AG04449 (cell line): ENCODE results near the gene PRR11.

Source experiments
- CTCF ChIA-PET: fragments of 350-600 bp; formaldehyde crosslinking; extraction: SDS; loops from one replicate; lab custom pipeline; 2021; ENCODE audit warnings: antibody characterized with exemption; lab: Yijun Ruan, JAX
- POLR2A ChIA-PET: fragments of 400-600, 350-600 bp; formaldehyde crosslinking; extraction: SDS; loops from one replicate; lab custom pipeline; 2020; ENCODE audit warnings: antibody characterized with exemption, inconsistent platforms; lab: Yijun Ruan, JAX
- DNase-seq: peaks from one replicate; pipeline ENCODE4 v3.0.0-alpha.2; 2010; ENCODE audit warnings: low read depth, low spot score
- H3K4me3 ChIP-seq: 2 replicates; pipeline ENCODE4 v1.5.1; 2011; ENCODE audit warnings: low read depth, mild to moderate bottlenecking, control low read depth, low read length
- CTCF ChIP-seq: IDR thresholded peaks from one replicate; pipeline ENCODE4 v1.5.1; 2011; ENCODE audit warnings: mild to moderate bottlenecking, moderate library complexity, low read length, control low read depth, inconsistent platforms; ENCODE audit not compliant: insufficient read depth; ENCODE audit errors: missing control alignments

Gene PRR11

DNA sequence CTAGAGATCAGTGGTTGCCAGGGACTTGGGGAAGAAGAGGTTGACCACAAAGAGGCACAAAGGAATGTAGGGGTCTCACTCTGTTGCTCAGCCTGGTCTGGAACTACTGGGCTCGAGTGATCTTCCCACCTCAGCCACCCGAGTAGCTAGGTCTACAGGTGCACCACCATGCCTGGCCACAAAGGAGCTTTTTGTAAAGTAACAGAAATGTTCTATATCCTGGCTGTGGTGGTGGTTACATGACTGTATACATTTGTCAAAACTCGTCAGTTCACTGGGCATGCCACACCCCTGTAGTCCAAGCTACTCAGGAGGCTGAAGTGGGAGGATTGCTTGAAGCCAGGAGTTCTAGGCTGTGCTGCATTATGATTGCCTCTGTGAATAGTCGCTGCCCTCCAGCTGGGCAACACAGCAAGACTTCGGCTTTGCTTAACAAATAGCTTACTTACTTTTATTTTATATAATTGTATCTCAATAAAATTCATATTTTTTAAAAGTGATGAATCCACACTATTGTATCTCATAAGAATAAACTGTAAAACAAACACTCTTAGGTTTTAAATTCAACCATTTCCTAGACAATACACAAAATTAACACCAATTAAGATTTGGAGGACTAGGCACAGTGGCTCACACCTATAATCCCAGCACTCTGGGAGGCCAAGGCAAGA lies 5.6 kb upstream of the PRR11 start:
- POLR2A ChIA-PET: no interaction called here
- no peak overlapping the region for H3K4me3 ChIP-seq
- no peak for DNase-seq
- TF ChIP-seq CTCF: no peak
- CTCF ChIA-PET: no interaction called here

GRCh38 chr17:59151006-59151405 lies 4.5 kb upstream of the PRR11 start:
- DNase-seq: no peak
- H3K4me3 ChIP-seq: no peak overlapping the region
- CTCF ChIA-PET: no interaction called here
- TF ChIP-seq CTCF: no peak
- POLR2A ChIA-PET: no interaction called here

- no peak for TF ChIP-seq CTCF
- CTCF ChIA-PET: interaction anchor here (0.9 kb wide), 1 partner anchor 40 kb away, joined by 3 read pairs; no protein-coding TSS in a partner anchor
- H3K4me3 ChIP-seq: peak overlapping the region; percentile 6; the same call in 1 of the 2 replicates
- no peak for DNase-seq
- POLR2A ChIA-PET: no interaction called here
Measured at GRCh38 chr17:59151591-59151990, 4.0 kb upstream of the PRR11 start.

DNA sequence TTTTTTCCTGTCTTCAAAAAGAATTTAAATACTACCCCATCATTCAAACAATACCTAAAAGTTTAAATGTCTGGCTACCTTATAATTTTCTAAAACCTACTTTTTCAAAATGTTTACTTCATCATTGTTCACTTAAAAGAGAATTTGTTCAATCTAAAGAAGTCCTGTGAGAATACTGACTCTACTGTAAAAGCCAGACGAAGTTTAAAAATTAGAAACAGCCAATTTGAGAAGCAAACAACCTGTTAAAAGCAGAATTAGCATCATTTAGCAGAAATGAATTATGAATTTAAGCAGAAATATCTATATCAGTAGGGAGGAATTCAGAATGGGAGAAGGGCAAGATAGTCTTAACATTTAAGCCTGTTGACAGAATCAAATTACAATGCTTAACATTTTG lies 2.6 kb upstream of the PRR11 start:
- POLR2A ChIA-PET: no interaction called here
- TF ChIP-seq CTCF: no peak
- DNase-seq: no peak
- CTCF ChIA-PET: no interaction called here
- H3K4me3 ChIP-seq: peak overlapping the region; percentile 88; the same call in 1 of the 2 replicates

DNA sequence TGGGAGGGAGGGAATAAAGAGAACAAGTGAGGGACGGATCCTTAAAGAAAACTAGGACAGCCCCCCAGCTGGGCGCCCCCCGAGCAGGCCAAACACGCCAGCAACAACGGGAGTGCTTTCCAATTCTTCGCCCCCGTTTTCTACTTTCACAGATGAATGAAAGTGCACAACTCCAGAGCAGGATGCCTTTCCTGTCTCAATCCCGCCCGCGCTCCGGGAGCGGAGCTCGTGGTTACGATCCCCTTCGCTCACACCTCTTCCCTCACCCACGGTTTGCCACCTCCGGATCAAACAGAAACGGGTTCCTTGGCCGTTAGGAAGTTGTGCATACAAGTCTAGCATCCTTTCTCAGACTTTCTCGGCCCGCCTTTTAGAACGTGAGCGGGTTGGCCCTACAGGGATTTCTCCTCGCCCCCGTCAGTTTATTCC lies 1.2 kb upstream of the PRR11 start:
- ChIA-PET POLR2A (interaction anchor here (1.3 to 2.0 kb wide), 2 partner anchors 8 to 48 kb away, joined by 5 to 6 read pairs; partner anchors contain the start of gene TRIM37), CTCF (interaction anchor here (3.6 kb wide), 1 partner anchor 12 kb away, joined by 19 read pairs; no protein-coding TSS in a partner anchor)
- DNase-seq: no peak
- H3K4me3 ChIP-seq: peak overlapping the region; percentile 88
- TF ChIP-seq CTCF: no peak

GRCh38 chr17:59154721-59155438 lies 666 bp upstream of the PRR11 start, which contains the start of gene SKA2:
Gene SKA2 (minus strand): TSS chr17:59155186. CDS start chr17:59155163, 23 bp downstream.
- no peak for DNase-seq
- TF ChIP-seq CTCF: no peak
- POLR2A ChIA-PET: interaction anchor here (0.6 to 2.0 kb wide), 5 partner anchors 9 to 465 kb away, joined by 3 to 6 read pairs (median 3); partner anchors contain the start of genes CLTC and TRIM37
- CTCF ChIA-PET: interaction anchor here (3.6 kb wide), 1 partner anchor 12 kb away, joined by 19 read pairs; no protein-coding TSS in a partner anchor
- H3K4me3 ChIP-seq: peak within 1 kb of the TSS; percentile 88
